Panc1 (cell line): ENCODE measurements around the gene CSNK1G1.

ENCODE experiments used
- CTCF ChIP-seq: fragments of 450-650 bp; IDR thresholded peaks from 2 replicates; pipeline ENCODE4 v1.5.1; 2017; ENCODE audit warnings: mild to moderate bottlenecking
- SIN3A ChIP-seq: IDR thresholded peaks from 2 replicates; pipeline ENCODE4 v1.6.1; 2012; ENCODE audit warnings: low read depth, mild to moderate bottlenecking, low read length, moderate library complexity, borderline replicate concordance; ENCODE audit not compliant: insufficient read depth

- TF ChIP-seq SIN3A (no peak), CTCF (no peak)
These were observed 205.9 kb downstream of the CSNK1G1 start for GRCh38 chr15:64149893-64150578.
